ENCODE results near the gene SLC30A4.

The SLC30A4 gene

DNA sequence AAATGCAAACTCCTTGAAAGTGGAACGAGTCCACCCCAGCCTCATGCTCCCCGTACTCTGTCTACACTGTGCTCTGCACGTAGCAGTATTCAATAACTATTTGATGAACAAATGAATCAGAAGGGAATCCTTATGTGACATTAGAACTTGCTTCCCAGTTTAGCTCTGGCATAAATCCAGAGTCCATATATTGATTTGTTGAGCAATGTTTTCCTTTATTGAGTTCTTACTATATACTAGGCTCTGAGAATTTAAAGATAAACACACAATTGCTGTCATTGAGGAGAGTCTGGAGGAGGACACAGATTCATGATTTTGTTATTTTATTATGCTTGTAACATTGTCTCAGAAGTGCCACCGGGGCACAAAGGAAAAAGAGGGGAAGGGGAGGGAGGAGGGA lies 73.2 kb downstream of the SLC30A4 start:
- no peak for DNase-seq

DNA sequence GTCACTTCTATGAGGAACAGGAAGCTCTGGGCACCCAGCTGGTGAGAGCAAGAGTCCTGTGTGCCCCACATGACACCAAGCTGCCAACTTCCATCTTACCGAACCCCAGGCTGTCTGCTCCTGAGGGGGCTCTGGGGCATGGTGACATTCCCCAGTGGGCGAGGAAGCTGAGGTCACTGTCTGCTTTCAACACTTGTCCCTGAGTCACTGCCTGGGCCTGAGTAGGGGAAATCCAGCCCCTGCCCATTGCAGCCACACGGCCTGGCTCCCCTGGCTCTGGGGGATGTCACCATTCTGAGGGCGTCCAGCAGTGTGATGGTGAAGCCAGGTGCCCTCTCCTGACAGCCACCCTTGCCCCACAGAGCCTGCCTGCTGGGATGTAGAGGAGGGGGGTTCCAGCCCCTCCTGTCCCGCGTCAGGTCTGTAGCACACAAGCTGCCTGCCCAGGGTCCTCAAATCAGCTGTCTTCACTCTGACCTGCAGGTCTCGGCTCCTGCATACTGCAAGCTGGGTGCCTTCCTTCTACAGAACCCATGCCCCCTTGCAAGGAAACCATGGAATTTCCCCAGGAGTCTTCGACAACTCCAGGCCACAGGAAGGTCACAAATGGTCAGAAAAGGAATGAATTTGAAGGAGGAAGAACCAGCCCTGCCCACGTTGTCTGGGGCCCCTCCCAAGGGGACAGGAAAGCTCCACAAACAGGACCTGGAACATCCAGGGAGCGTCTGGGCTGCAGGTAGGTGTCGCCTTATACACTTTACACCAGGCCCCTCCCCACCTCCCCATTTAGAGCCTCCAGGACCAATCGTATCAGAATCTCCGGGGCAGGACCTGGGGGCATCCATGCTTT lies 74.3 kb downstream of the SLC30A4 start:
- no peak for DNase-seq

DNA sequence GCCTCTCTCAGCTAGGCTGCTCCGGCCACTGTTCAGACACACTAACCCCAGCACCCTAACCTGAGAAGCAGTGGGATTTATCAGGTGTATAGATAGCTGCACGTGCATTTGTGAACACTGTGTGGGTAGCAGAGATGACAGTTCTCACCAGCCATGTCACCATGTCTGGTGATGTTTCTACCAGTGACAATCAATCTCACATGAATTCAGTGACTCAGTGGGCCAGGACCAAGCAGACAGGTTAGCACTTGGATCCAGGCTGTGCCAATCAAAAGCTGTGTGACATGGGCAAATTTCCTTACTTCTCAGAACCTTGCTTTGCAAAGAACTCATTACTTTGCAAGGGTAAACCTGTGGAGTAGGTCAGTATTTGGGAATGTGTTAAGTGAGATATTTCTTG lies 78.9 kb downstream of the SLC30A4 start:
- no peak for DNase-seq

DNA sequence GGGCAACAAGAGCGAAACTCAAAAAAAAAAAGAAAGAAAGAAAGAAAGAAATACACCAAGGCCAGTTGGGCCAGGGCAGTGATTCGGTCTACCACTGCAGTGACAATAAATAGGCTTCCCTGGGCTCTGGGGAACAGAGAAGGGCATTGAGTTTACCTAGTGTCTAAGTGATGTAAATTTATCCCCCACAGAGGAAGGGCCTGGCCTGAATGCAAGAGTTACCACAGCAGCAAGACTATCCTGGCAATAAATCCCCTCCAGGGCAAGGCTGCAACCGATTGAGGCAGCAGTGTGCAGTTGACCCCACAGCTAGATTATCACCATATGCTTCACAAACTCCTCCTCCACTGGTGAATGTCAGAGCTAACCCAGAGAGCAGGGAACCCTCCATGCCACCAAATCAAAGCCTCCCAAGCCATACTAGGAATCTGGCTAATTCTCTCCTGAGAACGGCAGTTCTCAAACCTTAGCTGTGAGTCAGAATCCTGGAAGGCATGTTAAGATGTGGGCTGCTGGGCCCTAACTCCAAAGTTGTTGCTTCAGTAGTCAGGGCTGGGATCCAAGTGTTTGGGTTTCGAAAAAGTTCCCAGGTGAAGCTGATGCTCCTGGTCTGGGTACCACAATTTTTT lies 79.9 kb downstream of the SLC30A4 start:
- DNase-seq: no peak

DNA sequence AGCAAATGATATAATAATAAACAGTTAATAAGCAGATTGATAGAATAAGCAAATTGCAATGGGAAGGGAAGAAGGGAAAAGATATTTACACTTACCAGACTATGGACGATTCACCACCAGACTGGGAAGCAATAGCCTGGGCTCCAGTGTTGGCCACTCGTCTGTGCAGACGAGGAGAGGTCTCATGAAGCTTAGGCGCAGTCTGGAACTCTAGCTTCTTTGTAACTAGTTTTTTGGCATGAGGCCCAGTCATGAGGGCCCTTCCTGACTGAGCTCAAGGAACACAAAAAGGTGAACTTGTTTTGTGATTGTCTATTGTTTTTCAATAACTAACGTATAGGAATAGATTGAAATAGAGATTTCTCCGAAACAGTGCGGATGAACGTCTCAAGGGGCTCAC lies 80.9 kb downstream of the SLC30A4 start:
- no peak for DNase-seq

DNA sequence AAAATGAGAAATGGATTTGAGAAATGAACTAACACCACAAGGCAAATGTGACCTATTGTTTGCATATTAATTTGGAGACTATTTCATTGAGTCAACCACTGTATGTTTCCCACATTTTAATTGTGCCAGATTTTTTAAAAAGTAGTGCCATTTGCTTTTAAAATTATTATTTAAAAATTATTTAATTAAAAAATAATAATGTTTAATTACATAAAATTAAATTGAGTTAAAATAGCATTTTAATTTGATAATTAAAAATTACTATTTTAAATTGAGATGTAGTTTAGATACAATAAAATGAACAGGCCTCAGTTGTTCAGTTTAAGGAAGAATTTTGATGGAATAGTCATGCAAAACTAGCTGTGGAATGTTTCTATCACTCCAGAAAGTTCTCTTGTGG lies 81.5 kb downstream of the SLC30A4 start:
- no peak for DNase-seq

DNA sequence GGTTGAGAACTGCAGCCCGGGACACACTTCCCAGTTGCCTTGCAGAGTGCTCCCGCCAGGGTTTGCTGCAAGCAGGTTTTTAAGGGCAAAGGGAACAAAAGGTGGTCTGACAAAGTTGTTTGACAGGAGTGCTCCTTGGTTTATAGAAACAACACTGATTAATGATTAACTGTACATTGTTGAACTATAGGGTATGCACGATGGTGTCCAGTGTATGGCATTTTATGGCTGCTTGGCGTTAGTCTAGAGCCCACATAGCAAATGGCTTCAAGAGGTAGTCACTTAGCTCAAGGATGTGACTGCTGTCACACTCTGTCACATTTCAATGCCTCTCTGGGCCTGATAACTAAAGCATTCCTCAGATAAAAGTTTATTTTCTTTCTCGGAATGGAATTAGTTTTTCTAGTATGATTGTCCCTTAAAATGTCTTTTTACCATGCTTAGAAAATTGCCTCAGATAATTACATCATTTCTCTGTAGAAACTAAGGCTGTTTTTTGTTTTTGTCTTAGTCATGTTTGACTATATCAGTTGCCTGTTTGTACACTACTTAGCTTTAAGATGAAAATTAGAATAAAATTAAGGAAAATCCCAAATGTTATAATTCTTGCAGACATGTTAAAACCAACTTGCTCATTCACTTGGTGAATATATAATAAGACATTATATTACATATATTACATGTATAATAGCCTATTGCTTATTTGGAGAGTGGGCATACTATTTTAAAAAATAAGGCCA lies 82.9 kb downstream of the SLC30A4 start:
- no peak for DNase-seq

DNA sequence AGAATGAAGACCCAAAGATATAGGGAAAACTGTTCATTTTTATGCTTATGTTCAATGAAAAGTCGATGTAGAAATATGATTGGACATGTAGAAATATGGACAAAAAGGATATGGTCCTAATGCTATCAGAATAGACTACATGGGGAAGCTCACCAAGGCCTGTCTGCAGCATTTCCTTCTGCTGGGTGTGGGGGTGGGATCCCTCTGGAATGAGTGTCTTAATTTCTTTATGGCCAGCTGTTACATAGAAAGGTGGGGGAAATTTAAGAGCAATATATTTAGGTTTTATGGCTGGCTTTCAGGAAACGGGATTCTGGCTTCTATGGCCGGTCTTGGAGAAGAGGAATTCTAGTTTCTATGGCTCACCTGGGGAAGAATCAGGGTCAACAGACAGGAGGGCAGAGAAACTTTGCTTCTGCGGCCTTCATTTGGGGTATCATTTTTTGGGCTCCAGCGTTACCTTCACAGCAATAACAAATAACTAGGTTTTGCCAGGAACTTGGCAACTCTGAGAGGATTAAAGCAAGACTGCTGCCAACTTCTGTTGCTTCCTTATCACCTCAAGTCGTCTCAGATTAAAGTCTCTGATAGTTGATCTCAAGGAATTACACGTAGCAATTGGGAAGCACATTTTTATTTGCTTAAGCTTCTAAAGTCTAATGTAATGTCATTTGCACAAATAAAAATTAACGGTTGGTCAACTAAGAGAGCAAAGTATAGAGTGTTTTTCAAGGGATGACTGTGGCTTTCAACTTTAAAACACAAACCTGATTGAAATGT lies 87.2 kb downstream of the SLC30A4 start:
- no peak for DNase-seq

DNA sequence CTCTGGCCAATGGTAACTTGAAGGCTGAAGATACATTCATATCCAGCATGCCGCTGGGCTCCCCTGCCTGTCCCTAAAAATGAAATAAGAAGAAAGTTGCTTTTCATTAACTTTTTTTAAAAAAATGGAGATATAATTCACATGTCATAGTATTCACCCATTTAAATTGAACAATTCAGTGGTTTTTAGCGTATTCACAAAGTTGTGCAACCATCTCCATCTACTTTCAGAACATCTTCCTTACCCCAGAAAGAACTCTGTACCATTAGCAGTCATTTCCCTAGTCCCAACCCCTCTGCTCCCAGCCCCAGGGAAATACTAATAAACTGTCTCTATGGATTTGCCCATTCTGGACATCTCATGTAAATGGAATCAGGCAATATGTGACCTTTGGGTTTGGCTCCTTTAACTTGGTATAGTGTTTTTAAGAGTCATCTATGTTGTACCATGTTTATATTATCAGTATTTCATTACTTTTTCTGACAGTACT lies 88.4 kb downstream of the SLC30A4 start:
- no peak for DNase-seq

DNA sequence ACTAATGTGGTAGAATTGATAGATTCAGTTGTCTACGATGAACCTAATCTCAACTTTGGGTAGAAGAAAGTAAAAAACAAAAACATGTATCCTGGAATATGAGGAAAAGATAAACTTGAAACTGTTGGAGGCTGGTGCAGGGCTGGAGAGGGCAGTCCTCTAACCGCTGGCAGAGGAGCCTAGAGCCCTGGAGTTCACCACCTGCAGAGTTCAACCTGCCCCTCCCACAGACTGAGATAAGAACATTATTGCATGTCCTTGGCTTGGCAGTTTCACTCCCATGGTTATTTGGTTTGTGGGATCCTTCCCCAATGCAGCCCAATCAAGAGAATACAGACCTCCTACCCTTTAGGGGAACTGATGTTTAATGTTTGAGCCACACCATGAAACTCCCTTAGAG lies 91.0 kb downstream of the SLC30A4 start:
- no peak for DNase-seq

DNA sequence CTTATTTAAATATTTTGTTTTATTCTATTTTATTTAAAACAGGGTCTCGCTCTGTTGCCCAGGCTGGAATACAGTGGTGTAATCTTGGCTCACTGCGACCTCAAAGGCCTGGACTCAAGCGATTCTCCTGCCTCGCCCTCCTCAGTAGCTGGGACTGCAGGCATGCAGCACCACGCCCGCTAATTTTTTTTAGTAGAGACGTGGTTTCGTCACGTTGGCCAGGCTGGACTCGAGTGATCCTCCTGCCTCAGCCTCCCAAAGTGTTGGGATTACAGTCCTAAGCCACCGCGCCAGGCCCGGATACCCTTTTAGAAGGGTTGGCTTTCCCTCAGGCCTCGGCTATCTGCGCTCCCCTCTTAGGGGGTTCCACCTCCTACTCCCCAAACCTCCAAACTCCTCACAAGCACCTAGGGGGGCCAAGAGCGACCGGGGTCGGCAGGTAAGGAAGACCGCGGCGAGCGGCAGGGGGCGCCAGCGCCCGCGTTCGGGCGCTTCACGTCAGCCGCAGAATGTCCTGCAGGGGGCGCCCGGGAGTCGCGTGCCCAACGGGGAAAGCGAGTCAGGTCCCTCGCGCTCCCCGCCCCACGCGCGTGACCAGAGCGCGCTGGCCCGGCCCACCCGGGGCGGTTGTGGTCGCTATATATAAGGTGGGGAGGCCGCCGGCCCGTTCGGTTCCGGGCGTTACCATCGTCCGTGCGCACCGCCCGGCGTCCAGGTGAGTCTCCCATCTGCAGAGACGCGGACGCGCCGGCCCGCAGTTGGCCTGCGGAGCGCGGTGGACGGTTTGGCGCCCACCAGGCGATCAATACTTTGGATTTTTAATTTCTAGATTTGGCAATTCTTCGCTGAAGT lies 92.4 kb downstream of the SLC30A4 start:
- DNase-seq: peak; percentile 87
